Upper lobe of left lung (tissue), 6 donors: Measurements from ENCODE around the gene PDLIM1. TPM values are rescaled to one million over a fixed set of nuclear protein-coding genes. Genes with fewer than 3 reads are reported as not detected.

Experiments
- ATAC-seq, 2 donors: fragments of 200-7000 bp; cut with Tn5 transposase; one replicate each; pipeline ENCODE4 v1.9.1; 2022; ENCODE audit warnings: mild to moderate bottlenecking in 2 of 2, moderate library complexity in 2 of 2; ENCODE audit not compliant: low FRiP score in 2 of 2
- DNase-seq, 2 donors: peaks; one replicate each; pipeline ENCODE4 v3.0.0-alpha.2; 2019 to 2020
- H3K27ac ChIP-seq, 4 donors: fragments of 200-600 bp; sonication (generic); one replicate each; pipeline ENCODE4 v1.5.1; 2016 to 2019
- H3K27me3 ChIP-seq, 4 donors: fragments of 200-600 bp; sonication (generic); one replicate each; pipeline ENCODE4 v1.5.1; 2017 to 2019
- H3K36me3 ChIP-seq, 4 donors: fragments of 200-600 bp; sonication (generic); one replicate each; pipeline ENCODE4 v1.5.1; 2016 to 2019
- H3K4me1 ChIP-seq, 4 donors: fragments of 200-600 bp; sonication (generic); one replicate each; pipeline ENCODE4 v1.5.1; 2018 to 2019
- H3K4me3 ChIP-seq, 4 donors: fragments of 200-600 bp; sonication (generic); one replicate each; pipeline ENCODE4 v1.5.1; 2017 to 2019; ENCODE audit warnings: mild to moderate bottlenecking in 2 of 4, moderate library complexity in 1 of 4
- H3K9me3 ChIP-seq, 4 donors: fragments of 200-600 bp; sonication (generic); one replicate each; pipeline ENCODE4 v1.5.1; 2018 to 2019
- CTCF ChIP-seq, 6 experiments: fragments of 450-650 bp in 4 of 6; fragments of 200-600 bp in 2 of 6; sonication (generic) in 2 of 6; IDR thresholded peaks; one replicate each; pipeline ENCODE4 v1.5.1; 2016 to 2019; ENCODE audit warnings: antibody characterized with exemption in 6 of 6
- EP300 ChIP-seq, 4 donors: sonication (generic); formaldehyde crosslinking; IDR thresholded peaks; one replicate each; pipeline ENCODE4 v1.5.1; 2017; ENCODE audit warnings: antibody characterized with exemption in 4 of 4, control low read depth in 2 of 4
- POLR2A ChIP-seq, 4 donors: fragments of 450-650 bp; IDR thresholded peaks; one replicate each; pipeline ENCODE4 v1.5.1; 2016 to 2017; ENCODE audit warnings: antibody characterized with exemption in 4 of 4, mild to moderate bottlenecking in 2 of 4
- POLR2AphosphoS5 ChIP-seq, 2 donors: sonication (generic); formaldehyde crosslinking; IDR thresholded peaks; one replicate each; pipeline ENCODE4 v1.5.1; 2017; ENCODE audit warnings: antibody characterized with exemption in 2 of 2
- WGBS, 2 donors: methylation state at CpG; one replicate each; pipeline ENCODE4 v1.1.5; 2017 to 2018; 5-methylcytosine and 5-hydroxymethylcytosine counted together
- total RNA-seq, 6 donors: library from RNA; depleted of rRNA in 4 of 6; stranded (reverse); fragments of >200 nt in 4 of 6; gene quantifications; one replicate each; pipeline versions ENCODE4 v1.1.0 to v1.2.1, GENCODE V29; 2016 to 2021
- donor health status: DM: no; HTN: no; CAD: no; lungs with moderate emphysema.
- donor health status: DM: no; HTN: yes; CAD: no; lungs with severe emphysema.

Gene PDLIM1
- total RNA-seq, 6 donors from 2014 or later, result 78.6 to 239 (median 178) TPM

GRCh38 chr10:95306318-95306650, 15.5 kb upstream of the PDLIM1 start:
- no peaks in the 10 kb centered on the region for H3K9me3 ChIP-seq
- peaks cover 16 to 30% (median 26%) of the 10 kb centered on the region in 4 donors for H3K4me1 ChIP-seq
- H3K36me3 ChIP-seq, result no peaks in the 10 kb centered on the region
- WGBS, 2 donors, result 92 to 93% methylated on average over 3 of the region's 3 CpGs
- DNase-seq (no peak), ATAC-seq (no peak)
- no peak for TF ChIP-seq CTCF (IDR thresholded peaks at IDR 0.05)
- TF ChIP-seq EP300 (IDR thresholded peaks at IDR 0.05), result no peak
- TF ChIP-seq POLR2AphosphoS5 (IDR thresholded peaks at IDR 0.05), result no peak
- TF ChIP-seq POLR2A (IDR thresholded peaks at IDR 0.05), result no peak
- no peak overlapping the region for H3K4me3 ChIP-seq
- H3K27me3 ChIP-seq, result no peaks in the 10 kb centered on the region
- peak overlapping the region in 1 of 4 donors; percentile 38 for H3K27ac ChIP-seq

- ATAC-seq, result no peak
- no peaks in the 10 kb centered on the region for H3K36me3 ChIP-seq
- H3K9me3 ChIP-seq, result no peaks in the 10 kb centered on the region
- peaks cover 16 to 30% (median 26%) of the 10 kb centered on the region in 4 donors for H3K4me1 ChIP-seq
- peak in 1 of 2 donors; percentile 37 for DNase-seq
- TF ChIP-seq CTCF (IDR thresholded peaks at IDR 0.05), result no peak
- TF ChIP-seq EP300 (IDR thresholded peaks at IDR 0.05), result no peak
- TF ChIP-seq POLR2AphosphoS5 (IDR thresholded peaks at IDR 0.05), result no peak
- TF ChIP-seq POLR2A (IDR thresholded peaks at IDR 0.05), result no peak
- peak overlapping the region in 2 of 4 donors; percentile 7 to 38 for H3K27ac ChIP-seq
- no peak overlapping the region for H3K4me3 ChIP-seq
- no peaks in the 10 kb centered on the region for H3K27me3 ChIP-seq
- WGBS, 2 donors, result 43 to 56% methylated on average over 10 of the region's 10 CpGs
Measured at GRCh38 chr10:95305606-95306317, 15.0 kb upstream of the PDLIM1 start.

- peaks cover 13 to 27% (median 23%) of the 10 kb centered on the region in 4 donors for H3K4me1 ChIP-seq
- H3K36me3 ChIP-seq, result no peaks in the 10 kb centered on the region
- 80 to 84% methylated on average over 2 of the region's 2 CpGs for WGBS, 2 donors
- DNase-seq (no peak), ATAC-seq (no peak)
- TF ChIP-seq POLR2A (IDR thresholded peaks at IDR 0.05), result no peak
- TF ChIP-seq POLR2AphosphoS5 (IDR thresholded peaks at IDR 0.05), result no peak
- H3K27ac ChIP-seq, result no peak overlapping the region
- no peaks in the 10 kb centered on the region for H3K27me3 ChIP-seq
- H3K4me3 ChIP-seq, result no peak overlapping the region
- no peaks in the 10 kb centered on the region for H3K9me3 ChIP-seq
Measured at GRCh38 chr10:95304976-95305375, 14.2 kb upstream of the PDLIM1 start.

GRCh38 chr10:95304463-95304862, 13.7 kb upstream of the PDLIM1 start:
- Histone ChIP-seq H3K4me3 (no peak overlapping the region), H3K36me3 (no peaks in the 10 kb centered on the region), H3K9me3 (no peaks in the 10 kb centered on the region), H3K27me3 (no peaks in the 10 kb centered on the region), H3K27ac (no peak overlapping the region), H3K4me1 (peaks cover 10 to 21% (median 20%) of the 10 kb centered on the region in 4 donors)
- 77 to 84% methylated on average over 4 of the region's 4 CpGs for WGBS, 2 donors
- TF ChIP-seq EP300 (IDR thresholded peaks at IDR 0.05) (no peak), POLR2AphosphoS5 (IDR thresholded peaks at IDR 0.05) (no peak), POLR2A (IDR thresholded peaks at IDR 0.05) (no peak), CTCF (IDR thresholded peaks at IDR 0.05) (no peak)
- DNase-seq (no peak), ATAC-seq (no peak)

GRCh38 chr10:95303950-95304349, 13.1 kb upstream of the PDLIM1 start:
- Histone ChIP-seq H3K4me3 (no peak overlapping the region), H3K9me3 (no peaks in the 10 kb centered on the region), H3K4me1 (peaks cover 10 to 16% (median 15%) of the 10 kb centered on the region in 4 donors), H3K27ac (no peak overlapping the region), H3K27me3 (no peaks in the 10 kb centered on the region), H3K36me3 (no peaks in the 10 kb centered on the region)
- DNase-seq (no peak), ATAC-seq (no peak)
- WGBS, 2 donors, result 95 to 100% methylated on average over 1 of the region's 1 CpG
- TF ChIP-seq POLR2AphosphoS5 (IDR thresholded peaks at IDR 0.05), result no peak
- TF ChIP-seq EP300 (IDR thresholded peaks at IDR 0.05), result no peak
- TF ChIP-seq POLR2A (IDR thresholded peaks at IDR 0.05), result no peak
- TF ChIP-seq CTCF (IDR thresholded peaks at IDR 0.05), result no peak
